Spleen (tissue), 7 donors: ENCODE data around the gene KSR1.

Experiments used
- POLR2A ChIP-seq, 3 donors: fragments of 450-650 bp; IDR thresholded peaks; one replicate each; pipeline ENCODE4 v1.5.1; 2017; ENCODE audit warnings: antibody characterized with exemption in 3 of 3, mild to moderate bottlenecking in 1 of 3
- POLR2AphosphoS5 ChIP-seq, 3 donors: sonication (generic); formaldehyde crosslinking; IDR thresholded peaks; one replicate each; pipeline ENCODE4 v1.5.1; 2017; ENCODE audit warnings: antibody characterized with exemption in 3 of 3
- TF ChIP-seq, protein P1 (sequence below), 11 experiments: fragments of 200-600 bp in 7 of 11; fragments of 450-650 bp in 4 of 11; sonication (generic) in 4 of 11; IDR thresholded peaks in 8 of 11; conservative IDR thresholded peaks in 3 of 11; 1 replicate in 7 of 11; 2 replicates in 4 of 11; pipeline versions ENCODE4 v1.4.0 to v1.8.0; 2016 to 2021; ENCODE audit warnings: antibody characterized with exemption in 11 of 11, inconsistent platforms in 4 of 11, mild to moderate bottlenecking in 1 of 11
- donor health status: DM: no; HTN: no; CAD: no; lungs with moderate emphysema.
- donor health status: DM: no; HTN: no; CAD: no.
- donor health status: DM: no; HTN: no; CAD: no.

DNA sequence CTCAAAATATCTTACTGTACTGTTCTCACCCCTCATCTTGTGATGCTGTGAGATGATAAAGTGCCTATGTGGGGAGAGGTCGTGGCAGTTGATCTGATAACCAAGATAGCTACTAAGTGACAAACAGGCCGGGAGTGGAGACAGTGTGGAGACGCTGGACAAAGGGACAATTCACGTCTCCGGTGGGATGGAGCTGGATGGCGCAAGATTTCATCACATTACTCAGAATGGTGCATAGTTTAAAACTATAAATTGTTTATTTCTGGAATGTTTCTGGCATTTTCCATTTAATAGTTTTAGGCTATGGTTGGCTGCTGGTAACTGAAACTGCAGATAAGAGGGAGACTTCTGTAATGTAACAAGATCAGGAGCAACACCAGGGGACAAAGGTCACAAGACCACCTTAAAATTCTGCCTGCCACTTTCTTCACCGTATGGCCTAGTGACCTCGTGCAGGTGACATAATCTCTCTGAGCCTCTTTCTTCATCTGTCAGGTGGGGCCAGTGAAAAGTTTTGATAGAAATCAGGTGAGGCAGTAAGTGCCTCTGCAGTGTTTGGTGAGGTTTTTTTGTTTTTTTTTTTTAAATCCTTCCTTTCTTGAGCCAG, 120.3 kb downstream of the KSR1 start:
- TF ChIP-seq POLR2A (IDR thresholded peaks at IDR 0.05) (no peak), POLR2AphosphoS5 (IDR thresholded peaks at IDR 0.05) (no peak)
- TF ChIP-seq, protein P1, sequence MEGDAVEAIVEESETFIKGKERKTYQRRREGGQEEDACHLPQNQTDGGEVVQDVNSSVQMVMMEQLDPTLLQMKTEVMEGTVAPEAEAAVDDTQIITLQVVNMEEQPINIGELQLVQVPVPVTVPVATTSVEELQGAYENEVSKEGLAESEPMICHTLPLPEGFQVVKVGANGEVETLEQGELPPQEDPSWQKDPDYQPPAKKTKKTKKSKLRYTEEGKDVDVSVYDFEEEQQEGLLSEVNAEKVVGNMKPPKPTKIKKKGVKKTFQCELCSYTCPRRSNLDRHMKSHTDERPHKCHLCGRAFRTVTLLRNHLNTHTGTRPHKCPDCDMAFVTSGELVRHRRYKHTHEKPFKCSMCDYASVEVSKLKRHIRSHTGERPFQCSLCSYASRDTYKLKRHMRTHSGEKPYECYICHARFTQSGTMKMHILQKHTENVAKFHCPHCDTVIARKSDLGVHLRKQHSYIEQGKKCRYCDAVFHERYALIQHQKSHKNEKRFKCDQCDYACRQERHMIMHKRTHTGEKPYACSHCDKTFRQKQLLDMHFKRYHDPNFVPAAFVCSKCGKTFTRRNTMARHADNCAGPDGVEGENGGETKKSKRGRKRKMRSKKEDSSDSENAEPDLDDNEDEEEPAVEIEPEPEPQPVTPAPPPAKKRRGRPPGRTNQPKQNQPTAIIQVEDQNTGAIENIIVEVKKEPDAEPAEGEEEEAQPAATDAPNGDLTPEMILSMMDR (IDR thresholded peaks at IDR 0.05 in 8 of 11, conservative IDR thresholded peaks at IDR 0.05 in 3 of 11) = no peak
